Measurements from ENCODE around the gene USP7. TPM values are rescaled to one million over a fixed set of nuclear protein-coding genes. Genes with fewer than 3 reads are reported as not detected.
A peak's percentile ranks its signal among the peaks of the same experiment; 100 is the strongest.

USP7 gene
- polyA plus RNA-seq, 3 donors from 2014 or later = 4.4 to 11.9 (median 10.2) TPM

DNA sequence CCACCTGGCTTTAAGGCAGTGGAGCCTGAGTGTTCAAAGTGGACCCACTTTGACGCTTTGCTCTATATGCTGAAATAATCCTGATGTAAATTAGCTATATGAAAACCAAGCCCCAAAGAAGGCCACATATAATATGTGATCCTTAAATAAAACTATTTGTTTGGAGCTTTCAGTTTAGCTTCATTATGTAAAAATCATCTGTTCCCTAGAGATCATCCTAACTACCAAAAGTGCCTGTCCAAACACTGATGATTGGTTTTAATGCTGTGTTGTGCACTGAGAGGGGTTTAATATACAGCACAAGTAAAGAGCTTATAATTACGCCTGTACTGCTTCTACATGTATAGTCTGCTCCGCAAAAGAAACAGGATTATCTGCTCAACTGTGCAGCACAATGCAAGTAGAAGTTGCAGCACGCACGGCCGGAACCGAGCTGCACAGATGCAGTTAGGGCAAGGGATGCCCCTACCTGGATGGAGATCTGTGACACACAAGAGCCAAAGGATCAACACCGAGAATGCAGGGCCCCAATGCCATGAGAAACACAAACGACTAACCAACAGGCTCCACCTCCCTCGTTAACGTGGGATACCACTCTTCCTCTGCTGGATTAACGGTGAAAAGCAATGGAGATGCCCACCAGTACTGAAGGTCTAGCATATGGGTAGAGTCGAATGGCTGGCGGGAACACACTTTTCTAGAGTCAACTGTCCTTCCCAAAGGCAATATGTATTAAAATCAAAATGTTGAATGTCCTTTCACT, 20.5 kb downstream of the USP7 start:
- Mint-ChIP-seq H3K27ac (peak overlapping the region in 3 of 6 donors; percentile 39 to 52 (median 44)), H3K4me1 (peaks cover 99 to 100% of the 10 kb centered on the region in 2 donors), H3K36me3 (no peaks in the 10 kb centered on the region), H3K9me3 (no peaks in the 10 kb centered on the region), H3K27me3 (ENCODE audit: low read depth in 3 of 3) (peaks cover 0 to 12% (median 4%) of the 10 kb centered on the region in 3 donors), H3K4me3 (peak overlapping the region; percentile 49 to 86 (median 71))
- no peak for DNase-seq

DNA sequence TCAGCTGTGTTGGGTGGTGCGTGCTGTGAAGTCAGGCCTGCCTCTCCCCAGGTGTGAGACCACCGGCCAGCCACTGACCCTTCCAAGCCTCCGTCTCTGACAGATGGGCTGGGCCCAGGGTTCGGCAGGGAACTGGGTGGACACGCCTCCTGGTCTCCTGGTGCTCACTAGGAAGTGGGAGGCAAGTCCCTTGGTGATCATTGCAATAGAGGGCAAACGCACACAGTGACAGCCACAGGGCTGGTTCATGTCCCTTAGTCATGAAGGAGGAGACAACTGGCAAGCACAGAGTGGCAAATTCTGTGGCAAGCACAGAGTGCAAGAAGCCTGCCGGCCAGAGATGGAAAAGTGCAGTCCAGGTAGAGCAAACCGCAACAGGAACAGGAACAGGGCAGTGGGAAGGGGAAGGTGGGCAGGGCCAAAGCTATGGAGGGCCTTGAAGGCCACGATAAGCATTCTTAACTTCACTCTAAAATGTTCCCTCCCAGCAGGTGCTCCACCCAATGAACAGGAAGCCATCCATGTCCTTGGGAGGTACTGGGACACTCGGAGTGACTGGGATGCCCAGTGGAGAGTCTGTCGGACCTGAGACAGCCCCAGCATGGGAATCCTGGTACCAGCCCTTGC, 21.9 kb downstream of the USP7 start:
- H3K36me3 Mint-ChIP-seq = no peaks in the 10 kb centered on the region
- DNase-seq = no peak
- H3K4me3 Mint-ChIP-seq = peak overlapping the region in 3 of 5 donors; percentile 38 to 72 (median 64)
- no peaks in the 10 kb centered on the region for H3K9me3 Mint-ChIP-seq
- peaks cover 99 to 100% of the 10 kb centered on the region in 2 donors for H3K4me1 Mint-ChIP-seq
- peaks cover 0 to 9% (median 4%) of the 10 kb centered on the region in 3 donors for H3K27me3 Mint-ChIP-seq (ENCODE audit: low read depth in 3 of 3)
- H3K27ac Mint-ChIP-seq = peak overlapping the region in 3 of 6 donors; percentile 22 to 56 (median 54)

DNA sequence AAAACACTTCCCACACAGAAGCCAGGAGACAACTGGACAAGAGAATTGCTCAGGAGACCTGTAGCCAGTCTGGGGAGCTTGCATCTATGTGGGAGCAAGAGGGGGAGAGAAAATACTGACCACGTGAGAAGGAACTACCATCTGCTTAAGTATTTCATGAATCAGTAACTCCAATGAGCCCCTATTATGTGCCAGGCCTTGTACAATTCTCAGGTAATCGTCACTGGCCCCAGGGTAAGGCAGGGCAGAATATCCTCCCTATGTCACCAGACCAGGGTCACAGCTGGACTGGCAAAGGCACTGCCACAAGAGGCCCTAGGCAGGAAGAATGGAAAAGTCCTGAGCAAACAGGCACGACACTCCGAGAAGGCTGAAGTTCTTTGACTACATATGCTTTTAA, 25.9 kb downstream of the USP7 start:
- peaks cover 93 to 98% of the 10 kb centered on the region in 2 donors for H3K4me1 Mint-ChIP-seq
- no peaks in the 10 kb centered on the region for H3K9me3 Mint-ChIP-seq

DNA sequence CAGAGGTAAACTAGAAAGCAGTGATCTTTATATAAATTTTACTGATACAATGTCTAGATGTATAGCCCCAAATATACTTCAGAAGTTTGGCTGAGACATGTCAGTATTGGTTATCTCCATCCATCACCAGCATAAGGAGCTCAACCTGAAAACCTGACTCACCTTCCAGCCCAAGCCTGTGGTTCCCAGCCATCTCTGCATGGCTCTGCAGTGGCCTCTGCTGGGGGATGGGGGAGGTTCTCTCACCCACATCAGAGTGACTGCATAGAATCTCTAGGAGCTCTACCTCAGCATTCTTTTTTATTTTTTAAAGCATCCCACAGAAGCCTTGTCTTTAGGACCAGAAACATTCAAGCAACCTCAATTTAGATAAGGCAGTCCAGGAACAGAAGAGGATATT, 27.3 kb downstream of the USP7 start:
- H3K27ac Mint-ChIP-seq = peak overlapping the region in 2 of 6 donors; percentile 12 to 46
- H3K27me3 Mint-ChIP-seq (ENCODE audit: low read depth in 3 of 3) = peaks cover 0 to 10% (median 6%) of the 10 kb centered on the region in 3 donors
- no peaks in the 10 kb centered on the region for H3K9me3 Mint-ChIP-seq
- peaks cover 91 to 98% of the 10 kb centered on the region in 2 donors for H3K4me1 Mint-ChIP-seq
- H3K4me3 Mint-ChIP-seq = peak overlapping the region in 2 of 5 donors; percentile 44 to 57
- no peaks in the 10 kb centered on the region for H3K36me3 Mint-ChIP-seq
- peak; percentile 30 to 48 (median 36) for DNase-seq

More for the DNA sequence above, 25.9 kb downstream of the USP7 start:
- Mint-ChIP-seq H3K27me3 (ENCODE audit: low read depth in 3 of 3) (peaks cover 0 to 8% (median 0%) of the 10 kb centered on the region in 3 donors), H3K27ac (peak overlapping the region in 3 of 6 donors; percentile 6 to 39 (median 30)), H3K4me3 (peak overlapping the region in 2 of 5 donors; percentile 25 to 35), H3K36me3 (no peaks in the 10 kb centered on the region)
- no peak for DNase-seq

DNA sequence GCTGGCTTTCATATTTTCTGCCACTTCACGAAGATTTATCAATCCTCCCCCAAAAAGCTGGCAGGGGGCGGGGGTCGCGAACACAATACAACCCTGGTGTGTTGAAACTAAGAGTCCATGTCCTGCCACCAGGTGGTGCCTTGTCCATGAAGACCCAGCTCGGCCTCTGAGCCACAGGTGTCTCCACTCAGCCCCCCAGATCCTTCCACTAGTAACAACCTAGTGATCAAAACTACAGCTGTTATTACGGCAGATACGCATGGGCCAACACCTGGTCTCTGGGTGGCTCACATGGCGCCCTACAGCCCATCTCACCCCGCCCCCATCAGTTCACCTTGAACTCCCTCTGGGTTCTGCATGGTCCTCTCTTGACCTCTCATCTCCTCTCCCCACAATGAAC, 27.7 kb downstream of the USP7 start:
- H3K9me3 Mint-ChIP-seq = no peaks in the 10 kb centered on the region
- peaks cover 0 to 6% (median 6%) of the 10 kb centered on the region in 3 donors for H3K27me3 Mint-ChIP-seq (ENCODE audit: low read depth in 3 of 3)
- H3K36me3 Mint-ChIP-seq = no peaks in the 10 kb centered on the region
- peaks cover 91 to 98% of the 10 kb centered on the region in 2 donors for H3K4me1 Mint-ChIP-seq
- peak overlapping the region in 1 of 6 donors; percentile 46 for H3K27ac Mint-ChIP-seq
- DNase-seq = no peak
- H3K4me3 Mint-ChIP-seq = peak overlapping the region in 3 of 5 donors; percentile 25 to 57 (median 44)

DNA sequence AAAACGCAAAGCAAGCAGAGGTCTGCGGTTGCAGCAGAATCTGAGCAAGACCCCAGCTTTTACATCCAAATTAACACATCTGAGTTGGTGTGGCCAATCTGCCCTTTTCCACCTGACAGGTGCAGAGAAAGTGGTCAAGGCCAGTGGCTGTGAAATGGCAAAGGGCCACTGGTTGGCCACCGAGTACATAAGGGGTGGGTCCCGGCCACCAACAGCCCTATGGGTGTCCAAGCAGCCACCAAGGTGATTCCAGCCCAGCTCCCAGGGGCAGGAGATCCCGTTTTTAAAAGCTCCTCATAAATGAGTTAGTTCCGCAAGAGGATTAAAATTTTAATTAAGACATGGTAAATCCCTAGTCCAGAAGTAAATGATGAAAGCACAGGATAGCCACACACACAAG, 29.1 kb downstream of the USP7 start:
- Mint-ChIP-seq H3K27ac (peak overlapping the region in 1 of 6 donors; percentile 39), H3K4me1 (peaks cover 79 to 95% of the 10 kb centered on the region in 2 donors), H3K9me3 (no peaks in the 10 kb centered on the region), H3K36me3 (peaks cover 0 to 2% (median 0%) of the 10 kb centered on the region in 3 donors), H3K27me3 (ENCODE audit: low read depth in 3 of 3) (peaks cover 0 to 6% (median 3%) of the 10 kb centered on the region in 3 donors), H3K4me3 (peak overlapping the region in 1 of 5 donors; percentile 55)
- DNase-seq = no peak

DNA sequence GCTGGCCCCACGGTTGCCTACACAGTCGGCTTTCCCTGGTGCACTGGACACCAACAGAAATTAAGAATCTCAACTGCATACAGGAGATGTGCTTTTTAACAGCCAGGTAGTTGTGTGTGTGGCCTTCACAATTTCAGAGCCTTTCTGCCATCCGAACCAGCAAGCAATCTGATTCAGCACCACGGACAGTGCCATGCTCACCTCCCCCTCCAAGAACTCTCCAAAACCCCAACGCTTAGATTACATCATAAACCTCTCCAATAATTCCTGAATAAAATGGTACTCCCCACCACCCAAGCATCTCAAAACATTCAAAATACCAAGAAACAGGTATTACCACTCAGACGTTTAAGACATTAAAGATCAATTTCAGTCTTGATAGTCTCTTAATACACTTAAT, 31.8 kb downstream of the USP7 start:
- Mint-ChIP-seq H3K9me3 (no peaks in the 10 kb centered on the region), H3K27me3 (ENCODE audit: low read depth in 3 of 3) (peaks cover 0 to 6% (median 2%) of the 10 kb centered on the region in 3 donors), H3K27ac (peak overlapping the region in 1 of 6 donors; percentile 40), H3K4me1 (peaks cover 67 to 93% of the 10 kb centered on the region in 2 donors), H3K4me3 (peak overlapping the region in 1 of 5 donors; percentile 5), H3K36me3 (peaks cover 0 to 14% (median 0%) of the 10 kb centered on the region in 3 donors)
- DNase-seq = peak; percentile 35 to 53 (median 44)

DNA sequence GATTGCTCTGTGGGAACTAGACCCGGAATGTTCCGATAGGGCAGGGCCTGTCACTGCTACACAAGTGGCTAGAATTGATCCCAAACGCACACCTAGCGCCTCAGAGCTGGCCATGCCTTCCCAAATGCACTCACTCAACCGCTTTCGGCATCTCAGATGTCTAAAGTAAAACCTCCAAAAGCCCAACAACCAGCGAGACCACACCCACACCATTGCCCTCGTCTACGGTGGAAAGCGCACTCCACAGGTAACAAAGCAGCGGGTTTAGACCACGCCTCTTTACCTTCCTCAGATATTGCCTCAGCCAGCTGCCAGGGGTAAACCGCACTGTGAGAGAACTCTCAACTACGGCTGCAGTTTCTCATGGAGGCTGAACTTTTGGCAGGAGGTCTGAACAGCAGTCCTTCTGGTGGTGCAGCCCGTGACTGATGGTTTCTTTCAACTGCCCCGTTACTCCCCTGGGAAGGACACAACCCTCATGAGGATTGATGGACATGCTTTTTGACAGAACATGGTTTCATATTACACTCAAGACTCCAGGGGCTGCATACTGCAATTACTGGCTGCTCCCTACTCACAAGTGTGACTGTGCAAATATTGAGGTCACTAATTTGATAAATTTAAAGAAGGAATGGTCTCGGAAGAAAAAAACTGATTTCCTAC, 34.5 kb downstream of the USP7 start:
- no peak overlapping the region for H3K27ac Mint-ChIP-seq
- H3K36me3 Mint-ChIP-seq = peaks cover 0 to 16% (median 9%) of the 10 kb centered on the region in 3 donors
- no peak overlapping the region for H3K4me3 Mint-ChIP-seq
- H3K27me3 Mint-ChIP-seq (ENCODE audit: low read depth in 3 of 3) = peaks cover 2 to 6% (median 2%) of the 10 kb centered on the region in 3 donors
- no peaks in the 10 kb centered on the region for H3K9me3 Mint-ChIP-seq
- no peak for DNase-seq
- peaks cover 52 to 88% of the 10 kb centered on the region in 2 donors for H3K4me1 Mint-ChIP-seq

DNA sequence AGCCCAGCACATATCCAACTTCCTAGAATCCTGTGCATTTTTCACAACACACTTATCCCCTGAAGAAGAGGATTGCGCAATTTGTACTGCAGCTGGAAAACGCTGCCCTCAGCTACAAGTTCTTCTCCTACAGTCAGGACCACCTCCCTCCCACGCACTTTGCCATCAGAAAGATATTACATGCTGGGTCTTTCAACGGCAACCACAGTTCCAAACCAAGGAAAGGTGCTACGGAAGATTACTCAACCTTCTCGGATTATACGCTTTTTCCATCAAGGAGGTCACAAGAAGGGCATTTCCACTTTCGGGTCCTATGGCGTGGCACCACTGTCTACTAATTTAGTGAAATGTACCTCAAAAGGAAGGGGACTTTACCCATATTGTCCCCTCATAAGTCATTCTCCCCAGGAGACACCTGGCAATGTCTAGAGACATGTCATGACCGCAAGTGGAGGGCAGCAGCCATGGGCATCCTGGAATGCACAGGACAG, 35.2 kb downstream of the USP7 start:
- Mint-ChIP-seq H3K4me3 (no peak overlapping the region), H3K4me1 (peaks cover 52 to 88% of the 10 kb centered on the region in 2 donors), H3K27ac (no peak overlapping the region), H3K36me3 (peaks cover 0 to 17% (median 9%) of the 10 kb centered on the region in 3 donors), H3K9me3 (no peaks in the 10 kb centered on the region), H3K27me3 (ENCODE audit: low read depth in 3 of 3) (peaks cover 2 to 6% (median 2%) of the 10 kb centered on the region in 3 donors)
- DNase-seq = no peak

DNA sequence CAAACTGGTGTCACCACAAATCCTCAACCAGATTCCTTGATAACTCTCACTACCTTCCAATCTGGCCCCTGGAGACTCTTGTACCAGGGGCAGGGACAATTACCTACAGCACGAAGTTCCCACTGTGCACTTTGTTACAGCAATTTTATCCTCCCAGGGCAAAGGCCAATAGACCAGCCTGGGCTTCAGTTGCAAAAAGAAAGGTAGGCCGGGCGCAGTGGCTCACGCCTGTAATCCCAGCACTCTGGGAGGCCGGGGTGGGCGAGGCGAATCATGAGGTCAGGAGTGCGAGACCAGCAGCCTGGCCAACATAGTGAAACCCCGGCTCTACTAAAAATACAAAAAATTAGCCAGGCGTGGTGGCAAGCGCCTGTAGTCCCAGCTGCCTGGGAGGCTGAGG, 36.9 kb downstream of the USP7 start:
- peaks cover 0 to 19% (median 9%) of the 10 kb centered on the region in 3 donors for H3K36me3 Mint-ChIP-seq
- peaks cover 0 to 2% (median 1%) of the 10 kb centered on the region in 3 donors for H3K27me3 Mint-ChIP-seq (ENCODE audit: low read depth in 3 of 3)
- peaks cover 46 to 79% of the 10 kb centered on the region in 2 donors for H3K4me1 Mint-ChIP-seq
- DNase-seq = no peak
- no peak overlapping the region for H3K27ac Mint-ChIP-seq
- H3K9me3 Mint-ChIP-seq = no peaks in the 10 kb centered on the region
- no peak overlapping the region for H3K4me3 Mint-ChIP-seq

DNA sequence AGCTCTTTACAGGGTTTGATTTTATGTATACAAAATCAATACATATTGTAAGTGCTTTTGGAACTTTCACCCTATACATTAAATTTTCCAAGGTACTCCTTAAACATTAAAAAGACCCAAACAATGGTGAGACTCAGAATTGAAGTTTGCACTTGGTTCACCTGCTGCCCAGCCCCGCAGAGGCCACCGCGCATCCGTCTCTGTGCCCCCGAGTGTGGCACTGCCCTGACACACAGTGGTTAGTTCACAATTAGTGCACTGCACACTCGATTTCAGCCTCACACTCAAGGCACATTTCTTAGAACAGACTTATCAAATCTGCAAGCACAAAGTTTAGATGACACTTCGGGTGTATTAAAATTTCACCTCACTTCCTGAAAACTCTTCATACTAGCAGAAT, 38.3 kb downstream of the USP7 start:
- no peak overlapping the region for H3K27ac Mint-ChIP-seq
- H3K4me3 Mint-ChIP-seq = no peak overlapping the region
- no peak for DNase-seq
- H3K36me3 Mint-ChIP-seq = peaks cover 5 to 28% (median 9%) of the 10 kb centered on the region in 3 donors
- no peaks in the 10 kb centered on the region for H3K9me3 Mint-ChIP-seq
- H3K4me1 Mint-ChIP-seq = peaks cover 39 to 69% of the 10 kb centered on the region in 2 donors
- peaks cover 0 to 2% (median 0%) of the 10 kb centered on the region in 3 donors for H3K27me3 Mint-ChIP-seq (ENCODE audit: low read depth in 3 of 3)

DNA sequence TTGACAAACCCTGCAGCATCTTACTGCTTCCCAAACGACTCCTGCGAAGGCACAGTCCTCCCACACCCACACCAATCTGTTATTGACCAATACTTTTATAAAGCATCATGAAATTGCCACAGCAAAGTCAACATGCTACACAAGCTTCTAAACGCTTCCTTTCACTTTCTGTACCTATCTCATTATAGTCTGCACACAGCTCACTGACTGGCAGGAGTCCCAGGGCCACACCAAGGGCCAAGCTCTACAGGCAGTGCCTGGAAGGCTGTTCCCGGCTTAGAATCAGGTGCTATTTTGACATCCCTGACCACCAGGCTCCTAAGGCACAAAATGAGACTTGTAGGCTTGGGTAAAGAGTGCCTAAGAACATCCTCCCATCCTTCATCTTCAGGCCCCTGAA, 39.5 kb downstream of the USP7 start:
- no peak for DNase-seq
- H3K27ac Mint-ChIP-seq = peak overlapping the region in 4 of 6 donors; percentile 4 to 73 (median 36)
- H3K4me3 Mint-ChIP-seq = no peak overlapping the region
- peaks cover 42 to 67% of the 10 kb centered on the region in 2 donors for H3K4me1 Mint-ChIP-seq
- peaks cover 5 to 34% (median 14%) of the 10 kb centered on the region in 3 donors for H3K36me3 Mint-ChIP-seq
- H3K9me3 Mint-ChIP-seq = no peaks in the 10 kb centered on the region
- peaks cover 4 to 6% (median 4%) of the 10 kb centered on the region in 3 donors for H3K27me3 Mint-ChIP-seq (ENCODE audit: low read depth in 3 of 3)

DNA sequence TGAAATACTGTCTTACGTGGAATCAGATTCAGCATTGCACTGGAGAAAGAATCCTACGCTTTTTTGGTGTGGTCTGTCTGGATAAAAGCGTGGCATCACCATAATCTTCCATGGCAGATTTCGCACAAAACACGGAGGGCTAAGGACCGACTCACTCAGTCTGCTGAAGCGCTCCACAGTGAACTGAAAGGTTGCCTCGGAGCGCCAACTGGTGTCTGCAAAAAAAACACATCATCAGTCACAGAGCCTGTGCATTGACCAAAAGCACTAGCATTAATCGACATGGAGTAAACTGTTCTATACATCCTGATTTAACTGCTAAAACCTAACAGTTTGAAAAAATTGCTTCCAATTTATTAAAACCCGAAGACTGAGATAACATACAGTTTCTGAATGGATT, 40.5 kb downstream of the USP7 start:
- peaks cover 5 to 36% (median 23%) of the 10 kb centered on the region in 3 donors for H3K36me3 Mint-ChIP-seq

More for the DNA sequence above, 40.5 kb downstream of the USP7 start:
- Mint-ChIP-seq H3K4me3 (no peak overlapping the region), H3K9me3 (no peaks in the 10 kb centered on the region), H3K27me3 (ENCODE audit: low read depth in 3 of 3) (peaks cover 4 to 7% (median 6%) of the 10 kb centered on the region in 3 donors), H3K27ac (peak overlapping the region in 1 of 6 donors; percentile 51), H3K4me1 (peaks cover 47 to 67% of the 10 kb centered on the region in 2 donors)
- no peak for DNase-seq

All from immature natural killer cell (primary cell).